NT2/D1 (cell line): ENCODE measurements around the gene TMEM117.
"Not testable (repeated sequence)": the region's sequence is repeated elsewhere in the genome, so short reads cannot be mapped to it uniquely, and the experiment has no call there.

ENCODE experiments used
- SUZ12 ChIP-seq: IDR thresholded peaks from 2 replicates; pipeline ENCODE4 v1.6.1; 2011; ENCODE audit not compliant: insufficient read length, insufficient read depth; ENCODE audit errors: extremely low read depth
- YY1 ChIP-seq: IDR thresholded peaks from 2 replicates; pipeline ENCODE4 v1.6.1; 2011; ENCODE audit not compliant: insufficient read length, insufficient read depth
- ZNF274 ChIP-seq: IDR thresholded peaks from 2 replicates; pipeline ENCODE4 v1.6.1; 2011; ENCODE audit warnings: mild to moderate bottlenecking, low read depth, low read length

DNA sequence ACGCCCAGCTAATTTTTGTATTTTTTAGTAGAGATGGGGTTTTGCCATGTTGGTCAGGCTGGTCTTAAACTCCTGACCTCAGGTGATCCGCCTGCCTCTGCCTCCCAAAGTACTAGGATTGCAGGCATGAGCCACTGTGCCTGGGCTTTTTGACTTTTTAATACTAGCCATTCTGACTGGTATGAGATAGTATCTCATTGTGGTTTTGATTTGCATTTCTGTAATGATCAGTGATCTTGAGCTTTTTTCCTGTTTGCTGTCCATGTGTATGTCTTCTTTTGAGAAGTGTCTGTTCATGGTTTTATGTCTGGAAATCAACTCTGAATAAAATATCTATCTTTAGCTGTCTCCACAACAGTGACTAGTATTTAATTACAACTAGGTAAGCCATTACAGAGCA is 35.4 kb downstream of the TMEM117 start:
- TF ChIP-seq ZNF274, YY1, SUZ12: not testable (repeated sequence)
